NCI-H82 (cell line): Measurements from ENCODE around the gene DCTN5.
"Not testable (repeated sequence)": the region's sequence is repeated elsewhere in the genome, so short reads cannot be mapped to it uniquely, and the experiment has no call there.

Experiments
- DNase-seq: peaks from one replicate; lab custom pipeline; 2025; lab: John Stamatoyannopoulos, UW

DCTN5 gene

DNA sequence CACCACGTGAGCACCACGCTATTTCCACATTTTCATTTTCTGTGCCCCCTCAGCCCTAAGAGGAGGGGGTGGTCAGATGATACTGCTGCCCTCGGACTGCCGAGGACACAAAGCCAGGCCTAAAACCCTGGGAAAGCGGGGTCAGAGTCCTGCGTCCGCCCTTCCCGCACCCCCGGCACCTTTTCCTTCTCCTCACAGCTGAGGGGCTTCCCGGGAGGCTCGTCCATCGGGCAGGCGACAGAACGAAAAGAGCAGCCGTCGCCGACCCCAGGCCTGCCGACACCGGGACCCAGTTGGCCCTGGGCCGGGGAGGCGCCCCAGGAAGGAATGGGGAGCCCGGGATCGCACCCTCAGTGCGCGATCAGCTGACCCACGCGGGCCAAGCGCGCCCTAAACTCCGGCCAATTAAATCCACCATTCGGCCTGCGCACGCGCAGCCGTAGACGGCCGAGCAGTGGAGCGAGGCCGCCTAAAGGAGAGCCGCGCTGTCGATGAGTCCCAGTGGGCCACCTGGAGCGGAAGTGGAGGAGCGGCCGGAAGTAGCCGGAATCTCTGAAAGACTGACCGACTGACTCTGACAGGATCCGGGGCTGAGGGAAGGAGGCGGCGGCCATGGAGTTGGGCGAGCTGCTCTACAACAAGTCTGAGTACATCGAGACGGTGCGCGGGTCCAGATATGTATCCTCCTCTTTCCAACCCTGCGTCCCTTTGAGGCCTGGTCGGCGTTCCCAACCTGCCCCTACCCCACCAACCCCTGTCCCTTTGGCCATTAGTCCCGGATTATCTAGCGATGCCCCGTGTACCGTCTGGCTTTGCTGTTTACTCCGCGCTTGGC lies at the start of gene DCTN5, which contains the start of gene PALB2:
Gene DCTN5 (plus strand): TSS at position 536 of the 835 bp plus-strand sequence. CDS start 77 bp downstream, at position 613.
Gene PALB2 (minus strand): TSS at position 380 of the 835 bp plus-strand sequence. CDS start 153 bp downstream, at position 227.
- peak; percentile 97 for DNase-seq

DNA sequence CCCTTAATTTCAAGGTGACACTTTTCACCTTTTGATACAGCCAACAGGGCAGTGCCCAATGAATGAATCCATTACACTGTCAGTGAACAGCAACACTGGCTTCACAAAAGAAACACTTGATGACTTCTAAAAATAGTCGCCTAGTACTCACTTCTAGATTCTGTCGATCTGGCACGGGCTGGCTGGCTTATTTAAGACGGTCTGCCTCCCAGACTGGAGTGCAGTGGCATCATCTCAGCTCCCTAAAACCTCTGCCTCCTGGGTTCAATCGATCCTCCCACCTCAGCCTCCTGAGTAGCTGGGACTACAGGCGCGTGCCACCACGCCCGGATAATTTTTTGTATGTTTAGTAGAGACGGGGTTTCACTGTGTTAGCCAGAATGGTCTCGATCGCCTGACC lies 47.1 kb upstream of the DCTN5 start:
- no peak for DNase-seq

DNA sequence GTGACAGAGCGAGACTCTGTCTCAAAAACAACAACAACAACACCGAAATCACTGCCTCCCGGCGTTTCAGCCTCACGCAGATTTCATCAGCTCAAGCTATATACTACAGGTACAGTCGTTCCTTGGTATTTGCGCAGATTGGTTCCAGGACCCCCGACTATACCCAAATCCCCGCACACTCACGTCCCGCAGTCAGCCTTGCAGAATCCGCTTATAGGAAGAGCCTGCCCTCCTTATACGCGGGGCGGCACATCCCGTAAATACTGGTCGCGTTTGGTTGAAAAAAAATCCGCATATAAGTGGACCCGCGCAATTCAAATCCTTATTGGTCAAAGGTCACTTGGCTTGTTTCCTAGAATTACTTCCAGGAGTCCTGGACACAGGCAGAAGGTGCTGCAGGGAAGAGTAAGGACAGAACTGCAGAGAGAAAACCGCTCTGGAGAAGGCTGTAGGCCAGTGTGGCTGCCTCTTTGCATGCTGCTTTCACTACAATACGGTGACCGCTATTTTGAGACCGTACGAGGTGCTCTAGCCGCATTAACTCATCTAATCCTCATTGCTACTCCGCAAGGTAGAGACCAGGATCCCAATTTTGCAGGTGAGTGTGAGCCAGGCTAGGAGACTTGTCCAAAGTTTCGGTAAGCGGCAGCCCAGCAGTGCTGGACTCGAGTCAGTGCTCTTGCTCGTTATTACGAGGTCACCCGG lies 45.9 kb upstream of the DCTN5 start:
- DNase-seq = peak; percentile 19

DNA sequence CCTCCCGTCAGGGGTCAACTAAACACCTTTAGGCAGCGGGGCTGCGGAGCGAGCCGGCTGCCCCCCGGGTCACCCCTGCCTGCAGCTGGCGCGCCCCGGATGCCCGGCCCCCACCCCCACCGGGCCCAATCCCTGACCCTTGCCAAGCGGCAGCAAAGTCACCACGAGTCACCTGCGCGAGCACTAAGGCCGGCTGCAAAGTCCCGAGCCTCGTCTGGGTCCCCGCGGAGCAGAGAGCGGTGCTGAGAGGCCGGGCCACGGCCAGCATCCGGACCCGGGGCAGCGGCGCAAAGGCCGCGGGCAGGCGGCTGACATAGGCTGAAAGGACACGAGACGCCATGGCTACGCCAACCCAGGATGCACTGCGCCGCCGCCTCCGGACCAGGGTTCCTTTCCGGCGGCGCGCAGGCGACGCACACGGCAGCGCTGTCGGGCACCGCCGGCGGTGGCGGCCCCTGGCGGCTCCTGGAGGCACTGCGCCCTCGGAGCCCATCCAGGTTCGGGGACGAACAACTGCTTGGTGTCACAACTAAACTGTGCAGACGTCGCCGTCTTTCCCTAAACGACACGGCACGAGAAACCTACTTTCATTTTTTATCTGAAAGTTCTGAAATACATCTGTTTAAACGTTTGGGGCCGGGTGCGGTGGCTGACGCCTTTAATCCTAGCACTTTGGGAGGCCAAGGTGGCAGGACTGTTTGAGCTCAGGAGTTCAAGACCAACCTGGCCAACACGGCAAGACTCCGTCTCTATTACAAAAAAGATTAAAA lies 45.1 kb upstream of the DCTN5 start, which contains the start of gene NDUFAB1:
Gene NDUFAB1 (minus strand): TSS at position 366 of the 770 bp plus-strand sequence. CDS start 26 bp downstream, at position 340.
- DNase-seq = peak; percentile 91

DNA sequence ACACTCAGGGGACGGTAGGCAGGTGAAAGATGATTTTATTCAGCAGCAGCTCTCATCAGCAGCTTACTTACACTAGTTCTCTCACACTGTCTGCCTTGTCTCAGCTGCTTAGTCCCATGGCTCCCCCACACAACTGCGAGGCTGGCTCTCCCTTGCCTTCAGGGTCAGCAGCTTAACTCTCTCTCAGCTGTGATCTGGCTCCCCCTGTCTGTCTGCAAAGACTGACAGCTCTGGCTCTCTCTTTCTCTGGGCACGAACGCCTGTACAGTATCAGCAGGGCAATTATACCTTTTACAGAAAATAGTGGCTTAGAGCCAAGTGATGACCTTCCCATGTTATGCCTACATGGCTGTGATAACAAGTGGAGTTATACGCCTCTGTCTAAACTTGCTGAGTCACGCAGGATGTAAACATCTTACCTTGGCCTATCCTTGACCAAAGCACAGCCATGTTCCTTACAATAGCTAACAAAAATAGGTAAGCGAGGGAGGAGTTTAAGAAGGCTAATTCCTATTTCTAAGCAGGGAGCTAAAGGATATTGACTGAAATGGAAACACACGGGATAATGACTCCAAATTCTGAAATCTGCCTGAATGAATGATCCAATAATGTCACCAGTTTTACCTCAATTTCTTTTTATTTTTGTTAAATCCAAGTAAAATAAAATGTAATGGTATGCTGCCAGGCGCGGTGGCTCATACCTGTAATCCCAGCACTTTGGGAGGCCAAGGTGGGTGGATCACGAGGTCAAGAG lies 44.1 kb upstream of the DCTN5 start:
- peak; percentile 89 for DNase-seq

DNA sequence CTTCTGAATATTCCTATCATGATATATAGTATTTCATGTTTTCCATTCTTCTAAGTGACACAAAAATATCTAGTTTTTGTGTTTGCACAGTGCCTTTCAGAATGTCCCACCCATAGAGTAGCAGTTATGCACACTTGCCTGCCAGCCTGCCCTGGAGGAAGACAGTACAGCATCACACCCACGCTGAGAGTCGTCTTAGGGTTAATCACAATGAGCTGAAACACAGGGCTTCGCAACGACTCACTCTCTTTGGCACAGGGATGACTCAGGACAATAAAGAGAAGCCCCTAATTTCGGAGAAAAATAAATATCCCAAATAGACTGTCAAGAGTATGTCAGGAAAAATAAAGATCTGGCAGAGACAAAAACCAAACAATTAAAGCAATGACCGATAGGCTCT lies 33.5 kb upstream of the DCTN5 start:
- no peak for DNase-seq

DNA sequence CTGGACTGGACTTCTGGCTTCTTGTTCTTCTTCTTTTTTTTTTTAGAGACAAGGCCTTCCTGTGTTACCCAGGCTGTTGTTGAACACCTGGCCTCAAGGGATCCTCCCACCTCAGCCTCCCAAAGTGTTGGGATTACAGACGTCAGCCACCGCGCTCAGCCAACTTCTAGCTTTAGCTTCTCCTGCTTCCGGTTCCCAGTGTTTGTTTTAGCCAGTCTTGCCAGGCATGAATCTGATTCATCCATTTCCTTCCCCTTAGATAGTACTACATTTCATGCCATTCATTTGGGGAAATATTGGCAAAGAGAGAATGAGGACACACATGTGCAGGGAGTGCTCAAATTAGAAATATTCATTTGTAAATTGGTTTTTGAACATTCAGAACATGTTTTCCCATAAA lies 33.1 kb upstream of the DCTN5 start:
- no peak for DNase-seq

DNA sequence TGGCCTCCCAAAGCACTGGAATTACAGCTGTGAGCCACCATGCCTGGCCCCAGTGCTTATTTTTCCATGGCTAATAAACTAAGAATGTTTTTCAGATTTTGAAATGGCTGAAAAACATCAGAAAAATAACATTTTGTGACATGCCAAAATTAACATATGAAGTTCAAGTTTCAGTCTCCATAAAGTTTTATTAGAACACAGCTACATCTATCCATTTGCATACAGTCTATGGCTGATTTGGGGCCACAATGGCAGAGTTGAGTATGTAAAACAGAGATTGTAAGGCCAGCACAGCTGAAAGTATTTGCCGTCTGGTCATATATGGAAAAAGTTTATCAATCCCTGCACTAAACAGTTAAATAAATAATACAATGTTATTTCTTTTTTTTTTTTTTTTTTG lies 31.3 kb upstream of the DCTN5 start:
- no peak for DNase-seq

DNA sequence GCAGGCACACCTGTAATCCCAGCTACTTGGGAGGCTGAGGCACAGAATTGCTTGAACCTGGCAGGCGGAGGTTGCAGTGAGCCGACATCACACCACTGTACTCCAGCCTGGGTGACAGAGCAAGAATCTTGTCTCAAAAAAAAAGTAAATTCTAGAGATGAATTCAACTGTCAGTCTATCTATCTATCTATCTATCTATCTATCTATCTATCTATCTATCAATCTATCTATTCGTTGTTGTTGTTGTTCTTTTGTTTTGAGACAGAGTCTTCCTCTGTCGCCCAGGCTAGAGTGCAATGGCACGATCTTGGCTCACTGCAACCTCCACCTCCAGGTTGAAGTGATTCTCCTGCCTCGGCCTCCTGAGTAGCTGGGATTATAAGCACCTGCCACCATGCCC lies 30.4 kb upstream of the DCTN5 start:
- not testable (repeated sequence) for DNase-seq

DNA sequence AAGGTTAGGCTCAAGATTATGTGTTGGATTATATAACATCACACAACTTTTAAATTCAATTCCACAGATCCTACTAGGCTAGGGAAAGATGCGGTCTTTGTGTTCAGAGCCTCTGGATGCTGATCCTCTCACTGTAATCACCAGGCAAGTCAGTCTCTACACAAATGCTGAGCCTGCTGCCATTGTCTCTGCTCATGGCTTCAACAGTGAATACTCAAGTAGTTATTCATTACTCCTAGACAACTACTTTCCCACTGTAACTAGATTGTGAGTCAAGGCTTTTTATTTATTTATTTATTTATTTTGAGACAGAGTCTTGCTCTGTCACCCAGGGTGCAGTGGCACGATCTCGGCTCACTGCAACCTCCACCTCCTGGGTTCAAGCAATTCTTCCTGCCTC lies 29.3 kb upstream of the DCTN5 start:
- no peak for DNase-seq

DNA sequence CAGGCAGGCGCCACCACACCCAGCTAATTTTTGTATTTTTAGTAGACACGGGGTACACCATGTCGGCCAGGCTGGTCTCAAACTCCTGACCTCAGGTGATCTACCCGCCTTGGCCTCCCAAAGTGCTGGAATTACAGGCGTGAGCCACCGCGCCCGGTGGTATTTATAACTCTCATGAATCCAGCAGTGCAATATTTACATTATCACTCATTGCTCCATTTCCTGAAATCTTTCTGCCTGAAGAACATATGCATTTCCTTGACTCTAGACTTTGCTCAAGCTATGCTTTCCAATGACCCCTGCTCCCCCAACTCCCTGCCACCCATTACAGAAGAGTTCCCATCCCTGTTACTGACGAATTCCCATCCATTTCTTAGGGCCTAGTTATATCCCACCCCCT lies 25.5 kb upstream of the DCTN5 start:
- DNase-seq = no peak

DNA sequence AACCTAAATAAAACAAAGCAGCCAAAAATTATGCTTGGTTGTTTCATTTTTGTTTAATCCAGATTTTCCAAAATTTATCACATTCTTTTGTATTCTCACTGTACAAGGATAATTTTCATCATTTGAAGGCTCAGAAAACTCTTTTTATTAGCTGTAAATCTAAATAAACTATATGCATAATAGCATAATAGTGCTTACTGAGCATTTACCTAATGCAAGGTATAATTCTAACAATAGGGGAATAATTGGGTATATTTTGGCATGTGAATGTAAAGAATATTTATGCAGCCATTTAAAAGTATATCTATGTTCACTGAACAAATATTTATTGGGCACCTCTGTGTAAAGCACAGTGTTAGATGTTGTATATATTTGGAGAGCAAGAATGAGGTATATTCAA lies 17.2 kb upstream of the DCTN5 start:
- DNase-seq = no peak

DNA sequence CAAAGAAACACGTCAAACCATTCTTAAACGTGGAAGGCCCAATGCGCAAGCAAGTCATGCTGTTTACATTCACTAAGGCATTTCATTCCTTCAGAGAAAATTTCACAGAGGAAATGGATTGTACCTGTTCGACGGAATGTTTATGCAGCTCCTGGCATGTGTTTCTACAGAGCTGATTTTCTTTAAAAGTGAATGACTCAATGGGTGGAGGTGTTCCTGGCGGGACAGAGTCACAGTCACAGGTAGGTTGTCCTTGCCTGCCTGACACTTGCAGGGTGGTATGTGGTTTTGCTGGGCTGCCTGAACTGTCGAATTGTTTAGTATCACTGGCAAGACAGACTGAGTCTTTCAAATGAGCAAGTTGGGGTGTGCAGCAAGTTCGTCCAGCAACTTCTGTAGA lies 11.8 kb upstream of the DCTN5 start:
- DNase-seq = no peak

DNA sequence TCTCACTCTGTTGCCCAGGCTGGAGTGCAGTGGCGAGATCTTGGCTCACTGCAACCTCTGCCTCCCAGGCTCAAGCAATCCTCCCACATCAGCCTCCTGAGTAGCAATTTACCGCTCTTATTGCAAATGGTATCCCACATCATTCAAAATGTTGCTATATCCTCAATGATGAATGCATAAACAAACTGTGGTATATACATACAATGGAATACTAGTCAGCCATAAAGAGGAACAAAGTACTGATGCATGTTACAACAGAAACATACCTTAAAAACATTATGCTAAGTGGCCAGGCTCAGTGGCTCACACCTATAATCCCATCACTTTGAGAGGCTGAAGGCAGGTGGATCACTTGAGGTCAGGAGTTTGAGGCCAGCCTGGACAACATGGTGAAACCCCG lies 9.4 kb upstream of the DCTN5 start:
- DNase-seq = not testable (repeated sequence)

DNA sequence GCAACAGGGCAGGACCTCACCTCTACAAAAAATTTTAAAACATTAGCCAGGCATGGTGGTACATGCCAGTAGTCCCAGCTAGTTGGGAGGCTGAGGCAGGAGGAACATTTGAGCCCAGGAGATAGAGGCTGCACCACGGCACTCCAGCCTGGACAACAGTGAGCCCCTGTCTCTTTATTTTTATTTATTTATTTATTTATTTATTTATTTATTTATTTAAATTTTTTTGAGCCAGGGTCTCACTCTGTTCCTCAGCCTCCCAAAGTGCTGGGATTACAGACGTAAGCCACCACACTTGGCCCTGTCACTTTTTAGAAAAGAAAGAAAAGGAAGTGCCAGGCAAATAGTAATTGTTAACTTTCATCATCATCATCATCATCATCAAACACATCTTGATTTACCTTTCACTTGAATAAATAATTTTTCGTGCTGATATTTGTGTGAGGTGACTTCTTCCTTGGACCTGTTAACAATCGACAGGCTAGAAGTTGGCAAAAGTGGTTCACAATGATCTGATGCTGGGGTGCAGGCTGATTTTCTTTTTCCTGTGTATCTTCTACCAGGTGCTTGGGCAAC lies 6.7 kb upstream of the DCTN5 start:
- no peak for DNase-seq

DNA sequence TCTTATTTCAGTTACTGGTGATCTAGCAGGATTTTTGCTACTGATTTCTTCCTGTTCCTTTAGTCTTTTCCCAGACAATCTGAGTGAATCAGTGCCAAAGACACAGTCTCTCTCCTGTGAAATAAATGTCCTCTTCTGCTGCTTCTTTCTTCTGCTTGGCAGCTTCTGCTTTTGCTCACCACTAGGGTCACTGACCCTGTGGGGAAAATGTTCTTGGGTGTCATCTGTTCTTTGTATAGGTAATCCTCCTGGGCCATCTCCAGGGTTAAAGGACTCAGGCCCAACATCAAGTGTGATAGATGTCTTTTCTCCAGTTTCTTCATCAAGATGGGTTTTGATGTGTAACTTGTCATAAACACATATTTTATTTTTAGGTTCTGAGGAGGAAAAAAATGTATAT lies 5.3 kb upstream of the DCTN5 start:
- DNase-seq = peak; percentile 3

DNA sequence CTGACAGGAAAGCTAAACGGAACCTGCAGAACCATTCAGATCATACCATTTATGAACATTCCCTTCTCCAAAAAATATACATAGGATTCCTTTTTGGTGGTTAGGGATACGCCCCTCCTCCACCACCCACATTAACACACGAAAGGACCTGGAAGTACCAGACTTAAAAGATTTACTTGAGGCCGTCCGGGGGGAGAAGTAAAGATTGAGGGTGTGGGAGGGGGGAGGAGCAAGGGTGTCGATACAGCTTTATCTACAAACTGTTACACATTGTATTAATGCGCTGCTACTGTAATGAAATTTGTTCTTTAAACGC lies 693 bp upstream of the DCTN5 start:
- peak; percentile 72 for DNase-seq

DNA sequence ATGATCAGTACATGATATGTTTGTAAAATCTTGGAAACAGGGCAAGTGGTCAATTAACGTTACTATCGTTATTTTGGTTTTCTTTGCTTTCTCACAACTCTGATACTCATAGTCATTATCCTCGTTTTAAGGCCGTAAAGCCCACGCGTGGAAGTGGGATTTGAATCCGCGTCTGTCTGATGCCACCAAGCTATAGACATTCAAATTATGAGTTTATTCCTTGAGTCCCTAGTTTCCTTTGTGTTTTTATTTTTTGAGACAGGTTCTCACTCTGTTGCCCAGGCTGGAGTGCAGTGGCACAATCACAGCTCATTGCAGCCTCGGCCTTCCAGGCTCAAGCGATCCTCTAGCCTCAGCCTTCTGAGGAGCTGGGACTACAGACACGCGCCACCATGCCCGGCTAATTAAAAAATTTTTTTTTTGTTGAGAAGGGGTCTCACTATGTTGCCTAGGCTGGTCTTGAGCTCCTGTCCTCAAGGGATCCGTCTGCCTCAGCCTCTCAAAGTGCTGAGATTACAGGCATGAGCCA lies 1.0 kb downstream of the DCTN5 start:
- DNase-seq = no peak

DNA sequence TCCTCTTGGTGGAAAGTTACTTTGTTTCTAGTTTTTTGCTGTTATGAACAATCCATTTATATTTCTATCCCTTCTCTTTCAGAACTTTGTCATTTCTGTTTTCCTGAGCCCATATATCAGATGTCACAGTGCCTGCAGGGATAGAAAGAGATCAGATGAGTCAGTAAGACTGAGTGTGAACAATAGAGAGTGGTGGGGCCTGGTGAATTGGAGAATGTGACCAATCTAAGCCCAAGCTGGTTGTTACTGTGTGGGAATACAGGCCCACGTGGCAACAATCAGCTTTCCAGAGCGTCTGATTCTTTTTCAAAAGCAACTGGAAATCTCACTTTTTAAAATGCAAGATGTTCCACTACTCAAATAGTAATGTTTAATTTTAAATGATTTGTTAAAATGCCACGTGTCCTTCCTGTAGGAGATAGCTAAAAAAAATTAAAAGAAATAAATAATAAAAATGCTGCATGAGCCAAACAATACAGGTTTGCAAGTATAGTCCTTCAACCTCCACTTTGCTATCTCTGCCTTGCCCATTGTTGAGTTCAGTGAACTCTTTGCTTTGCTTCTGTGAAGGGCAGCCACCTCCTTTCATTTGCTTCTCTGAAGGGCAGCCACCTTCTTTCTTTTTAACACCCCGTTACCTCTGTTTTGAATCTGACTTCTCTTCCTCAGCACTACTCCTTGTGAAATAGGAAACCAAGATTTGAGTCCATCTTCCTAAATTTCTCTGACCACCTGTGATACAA lies 9.6 kb downstream of the DCTN5 start:
- DNase-seq = peak; percentile 8

DNA sequence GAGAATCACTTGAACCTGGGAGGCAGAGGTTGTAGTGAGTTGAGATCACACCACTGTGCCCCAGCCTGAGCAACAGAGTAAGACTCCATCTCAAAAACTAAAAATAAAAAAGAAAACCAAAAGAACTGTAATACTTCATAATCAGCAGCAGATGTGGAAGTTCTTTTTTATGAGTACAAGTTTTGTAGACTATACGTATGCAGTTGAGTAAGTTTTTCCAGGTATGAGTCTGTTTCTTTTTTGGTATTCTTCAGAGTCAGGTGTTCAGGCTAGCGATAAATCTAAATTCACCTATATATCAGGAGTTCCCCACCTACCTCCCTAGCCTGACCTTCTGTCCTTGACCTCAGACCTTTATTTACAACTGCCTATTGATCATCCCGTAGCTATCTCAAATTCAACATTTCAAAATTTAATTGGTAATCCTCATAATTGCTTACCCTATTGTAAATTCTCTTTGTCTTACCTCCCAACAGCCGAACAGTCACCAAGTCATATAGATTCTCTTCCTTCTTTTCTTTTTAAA lies 10.7 kb downstream of the DCTN5 start:
- DNase-seq = no peak
